IPS DF 4.7 (cell line): ENCODE measurements around the gene PDZRN3.

Source experiments
- DNase-seq: peaks from one replicate; pipeline ENCODE4 v3.0.0-alpha.2; 2013; ENCODE audit warnings: low spot score; ENCODE audit errors: extremely low read depth

PDZRN3 gene

DNA sequence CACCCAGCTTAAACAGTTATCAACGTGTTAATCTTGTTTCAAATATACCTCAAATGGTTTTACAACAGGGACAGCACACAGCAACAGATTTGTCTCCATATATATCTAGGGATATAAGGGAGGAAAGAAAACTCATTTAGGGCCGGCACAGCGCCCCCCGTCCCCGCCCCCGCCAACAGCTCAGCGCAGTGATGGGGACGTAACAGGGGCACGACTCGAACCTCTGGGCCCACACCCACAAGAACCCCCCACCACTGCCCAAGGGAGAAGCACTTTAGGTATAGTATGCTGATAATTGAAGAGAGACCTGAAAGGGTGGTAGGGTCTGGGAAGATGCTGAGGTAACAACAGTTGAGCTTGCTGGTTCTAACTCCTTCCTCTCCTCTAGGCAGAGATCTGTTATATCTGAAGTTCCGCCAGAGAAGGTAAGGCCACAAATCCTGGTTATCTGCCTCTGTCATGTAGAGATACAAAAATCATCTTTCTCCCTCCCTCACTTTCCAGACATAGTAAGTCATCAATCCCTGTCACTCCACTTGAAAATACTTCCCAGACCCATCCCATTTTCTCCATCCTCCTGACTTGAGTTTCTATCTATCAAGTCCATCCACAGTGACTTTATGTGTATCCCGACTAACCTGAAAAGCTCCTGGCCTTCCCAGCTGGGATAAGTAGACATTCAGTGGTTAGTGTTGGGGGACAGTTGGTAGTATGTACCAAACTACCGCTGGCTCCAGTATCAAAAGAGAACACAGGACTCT is 126.9 kb downstream of the PDZRN3 start:
- no peak for DNase-seq

DNA sequence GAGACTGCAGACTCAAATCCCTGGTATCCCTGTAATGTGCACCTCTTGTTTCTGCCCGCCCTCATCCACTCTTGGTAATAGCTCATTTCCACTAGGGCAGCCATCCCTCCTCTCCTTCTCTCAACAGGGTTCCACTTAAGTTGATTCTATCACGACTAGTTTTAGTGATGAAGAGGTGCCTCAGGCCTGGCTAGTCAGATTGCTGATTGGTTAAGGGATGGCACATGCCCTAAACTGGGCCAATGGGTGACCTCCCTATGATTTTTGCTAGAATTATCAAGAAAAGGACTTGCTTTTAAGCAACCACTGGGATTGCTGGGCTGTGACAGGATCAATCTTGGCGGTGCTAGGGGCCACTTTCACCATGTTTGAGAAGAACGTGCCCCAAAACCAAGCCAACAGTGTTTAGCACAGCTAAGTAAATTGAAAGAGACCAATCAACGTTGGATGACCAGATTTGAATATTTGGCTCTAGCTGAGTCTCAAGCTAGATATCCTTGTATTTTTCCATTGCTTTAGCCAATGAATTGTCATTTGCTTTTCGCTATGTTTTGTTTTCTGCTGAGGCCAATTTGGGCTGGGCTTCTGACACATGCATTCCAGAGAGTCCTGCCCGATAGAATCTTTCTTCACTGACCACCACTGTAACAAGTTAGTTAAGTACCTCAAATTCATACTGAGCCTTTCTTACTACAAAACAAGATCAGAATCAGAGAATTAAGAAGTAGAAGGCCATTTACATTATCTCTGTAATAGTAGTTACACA is 131.0 kb downstream of the PDZRN3 start:
- no peak for DNase-seq

DNA sequence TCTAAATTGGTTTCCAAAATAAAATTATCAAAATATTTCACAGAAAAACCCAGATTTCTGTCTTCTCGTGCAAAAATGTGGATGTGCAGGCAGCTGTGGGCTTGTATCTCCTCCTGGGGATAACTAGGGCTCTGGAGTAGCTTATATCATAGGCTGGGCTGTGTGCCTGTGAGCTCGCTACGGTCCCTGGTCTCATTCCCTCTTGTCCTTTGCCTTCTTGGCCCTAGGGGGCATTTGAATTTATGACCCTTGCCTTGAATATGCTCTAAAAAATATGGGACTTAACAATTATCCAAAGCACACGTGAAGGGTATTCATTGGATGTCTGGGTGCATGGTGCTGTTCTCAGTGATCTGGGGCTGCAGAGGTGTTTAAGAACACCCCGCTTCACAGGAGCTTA is 132.6 kb downstream of the PDZRN3 start:
- no peak for DNase-seq

DNA sequence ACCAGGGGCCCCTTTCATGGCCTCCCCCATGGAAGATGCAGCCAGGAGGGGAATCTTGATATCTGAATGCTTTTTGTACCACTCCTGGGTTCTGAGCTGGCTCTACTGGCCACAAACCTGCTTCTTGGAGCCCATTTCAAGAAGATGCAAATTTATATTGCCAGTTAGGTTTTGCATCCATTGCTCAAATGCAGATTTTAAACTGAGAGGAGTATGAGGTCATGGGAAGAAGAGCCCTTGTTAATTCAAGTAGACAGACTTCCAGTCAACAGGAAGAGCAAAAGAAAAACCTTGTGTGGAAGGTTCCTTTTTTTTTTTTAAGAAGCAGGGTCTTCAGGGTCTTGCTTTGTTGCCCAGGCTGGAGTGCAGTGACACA is 133.5 kb downstream of the PDZRN3 start:
- DNase-seq, result no peak

DNA sequence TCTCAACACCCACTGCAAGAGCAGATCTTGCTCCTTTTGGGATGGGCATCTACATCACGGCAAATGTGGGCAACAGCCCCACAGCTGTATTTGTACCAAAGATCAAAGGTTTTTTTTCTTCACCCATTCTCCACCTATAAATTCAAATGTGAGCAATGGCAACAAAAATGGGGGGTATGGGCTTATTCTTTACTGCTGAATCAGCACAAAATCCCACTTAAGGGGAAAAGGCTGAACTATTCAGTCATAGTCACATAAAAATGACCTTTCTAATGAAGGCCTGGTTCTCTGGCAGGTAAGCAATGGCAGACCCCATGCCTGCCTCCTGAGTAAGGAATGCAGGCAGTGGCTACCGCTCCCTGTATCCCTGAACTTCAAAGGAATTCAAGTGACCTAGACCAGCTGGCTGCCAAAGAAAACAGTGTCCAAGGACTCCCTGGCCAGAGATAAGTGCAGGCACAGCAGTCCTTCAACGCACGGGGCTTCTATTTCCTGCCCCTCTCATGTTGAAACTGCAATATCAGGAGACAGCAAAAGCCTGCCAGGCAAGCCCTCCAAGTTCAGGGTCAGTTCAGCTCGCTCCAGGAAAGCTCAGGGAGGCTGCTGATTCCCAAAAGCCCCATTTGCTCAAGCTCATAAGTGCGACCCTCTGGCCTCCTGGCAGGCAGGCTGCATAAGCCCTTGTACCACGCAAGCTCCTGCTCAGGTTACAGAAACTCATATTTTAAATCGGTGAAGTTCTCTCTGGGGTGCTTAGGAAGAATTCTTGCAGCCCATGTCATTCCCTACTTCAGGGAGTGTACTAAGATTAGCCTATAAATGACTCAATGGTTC is 134.1 kb downstream of the PDZRN3 start:
- no peak for DNase-seq

DNA sequence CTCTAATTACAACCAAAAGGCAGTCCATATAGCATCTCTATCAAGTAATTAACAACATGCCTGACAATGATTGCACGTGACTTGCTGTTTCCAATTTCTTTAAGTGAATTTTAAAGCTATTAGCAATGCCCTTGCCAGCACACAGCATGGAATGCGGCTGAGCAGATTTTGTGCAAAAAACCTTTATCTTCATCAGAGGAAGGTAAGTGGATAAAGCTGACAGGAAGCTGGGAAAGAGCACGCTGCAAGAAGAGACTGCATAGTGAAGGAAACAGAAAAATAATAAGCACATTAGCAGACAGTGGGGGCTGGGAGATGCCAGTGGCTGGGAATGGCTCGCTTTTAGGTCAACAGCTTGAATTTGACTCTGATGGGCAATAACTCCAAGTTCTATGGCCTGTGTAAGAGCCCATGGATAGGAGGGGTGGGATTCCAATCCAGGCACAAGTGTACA is 138.8 kb downstream of the PDZRN3 start:
- DNase-seq, result no peak

DNA sequence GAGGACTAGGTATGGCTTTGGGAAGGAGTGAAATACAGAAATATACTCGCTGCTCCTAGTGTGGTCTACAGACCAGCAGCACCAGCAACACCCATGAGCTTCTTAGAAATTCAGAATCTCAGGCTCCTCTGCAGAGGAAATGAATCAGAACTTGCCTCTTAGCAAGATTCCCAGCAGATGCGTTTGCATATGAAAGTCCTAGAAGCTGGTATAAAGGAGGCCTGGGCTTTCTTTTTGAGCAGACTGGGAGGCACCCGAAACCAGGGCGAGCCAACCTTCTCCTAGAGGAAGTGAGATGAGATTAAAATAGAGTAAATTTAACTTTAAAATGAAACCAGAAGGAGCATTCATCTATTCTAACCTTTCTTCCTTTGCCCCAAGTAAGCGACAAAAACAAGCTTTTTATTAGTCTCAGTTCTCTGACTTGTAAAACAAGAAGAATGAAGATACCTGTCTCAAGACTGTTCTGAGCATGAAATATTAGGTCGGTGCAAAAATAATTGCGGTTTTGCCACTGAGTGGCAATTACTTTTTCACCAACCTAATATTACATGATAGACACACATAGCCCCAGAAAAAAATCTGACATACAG is 140.0 kb downstream of the PDZRN3 start:
- peak; percentile 36 for DNase-seq

DNA sequence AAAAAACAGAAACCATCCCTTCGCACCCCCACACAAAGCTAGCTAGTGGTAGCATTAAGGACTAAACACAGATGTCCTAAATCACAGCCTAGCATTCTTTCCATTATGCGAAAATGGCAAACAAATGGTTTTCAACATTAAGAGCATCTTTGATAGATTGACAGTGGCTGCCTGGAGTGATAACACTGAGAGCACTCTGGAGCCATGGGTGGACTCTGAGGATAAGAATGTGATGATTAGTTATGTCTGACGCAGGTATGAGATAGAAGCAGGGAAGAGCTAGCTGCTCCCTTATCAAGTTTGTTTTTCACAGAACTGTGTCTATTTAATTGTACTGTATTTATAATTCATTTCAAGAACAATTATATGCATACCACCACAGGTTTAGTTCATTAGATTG is 142.9 kb downstream of the PDZRN3 start:
- DNase-seq, result no peak

DNA sequence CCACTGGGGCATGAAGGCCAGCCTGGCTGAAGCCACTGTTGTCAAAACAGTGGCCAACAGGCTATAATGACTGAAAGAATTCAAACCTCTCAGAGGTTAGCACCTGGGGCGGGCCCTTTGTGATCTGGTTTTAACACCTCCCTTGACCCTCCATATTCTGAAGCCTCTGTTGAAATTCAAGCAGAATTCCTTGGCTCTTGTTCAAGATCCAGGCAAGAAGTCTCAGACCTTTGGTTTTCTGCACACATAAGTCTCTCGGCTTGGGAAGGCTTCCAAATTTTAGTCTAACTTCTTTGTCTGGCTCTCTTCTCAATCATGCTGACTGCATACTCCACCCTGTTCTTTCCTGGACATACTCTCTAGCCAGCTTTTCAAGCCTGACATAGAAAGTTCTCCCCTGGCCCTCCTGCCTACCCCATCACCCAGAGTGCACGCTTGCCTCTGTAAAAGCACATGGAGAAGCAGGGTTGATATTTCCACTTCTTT is 144.5 kb downstream of the PDZRN3 start:
- DNase-seq, result no peak

DNA sequence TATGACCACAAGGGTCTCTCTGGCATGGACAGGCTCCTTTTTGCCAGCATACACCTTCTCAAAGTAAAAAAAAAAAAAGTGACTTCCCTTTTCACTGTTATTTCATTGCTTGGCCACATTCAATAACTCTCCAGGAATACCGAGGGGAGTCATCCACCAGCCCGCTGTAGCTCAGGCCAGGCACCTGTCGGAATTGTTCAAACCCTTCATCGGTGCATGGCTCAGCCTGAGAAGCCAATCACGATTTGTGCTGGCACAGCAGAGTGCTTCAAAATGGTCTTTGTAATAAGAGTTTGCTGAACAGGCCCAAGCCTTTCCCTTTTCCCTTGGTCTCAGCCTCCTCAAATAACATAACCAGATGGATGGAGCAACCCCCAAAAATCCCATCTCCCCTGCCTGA is 145.4 kb downstream of the PDZRN3 start:
- no peak for DNase-seq

DNA sequence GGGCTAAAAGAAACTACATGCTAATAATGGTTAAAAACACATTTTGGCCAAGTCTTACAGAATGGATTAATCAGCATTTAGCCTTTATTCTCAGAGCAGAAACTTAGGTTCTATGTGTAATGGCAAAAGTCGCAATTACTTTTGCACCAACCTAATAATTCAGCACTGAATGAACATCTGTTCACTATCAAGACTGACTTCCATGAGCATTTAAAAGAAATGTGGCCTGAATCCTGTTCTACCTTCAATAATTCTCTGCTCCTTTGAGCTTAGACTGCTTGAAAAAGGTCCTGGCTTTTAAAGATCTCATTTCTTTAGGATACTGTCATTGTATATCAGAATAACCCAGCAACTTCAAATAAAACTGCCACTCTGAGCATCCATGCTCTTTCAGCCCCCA is 145.9 kb downstream of the PDZRN3 start:
- DNase-seq, result no peak

DNA sequence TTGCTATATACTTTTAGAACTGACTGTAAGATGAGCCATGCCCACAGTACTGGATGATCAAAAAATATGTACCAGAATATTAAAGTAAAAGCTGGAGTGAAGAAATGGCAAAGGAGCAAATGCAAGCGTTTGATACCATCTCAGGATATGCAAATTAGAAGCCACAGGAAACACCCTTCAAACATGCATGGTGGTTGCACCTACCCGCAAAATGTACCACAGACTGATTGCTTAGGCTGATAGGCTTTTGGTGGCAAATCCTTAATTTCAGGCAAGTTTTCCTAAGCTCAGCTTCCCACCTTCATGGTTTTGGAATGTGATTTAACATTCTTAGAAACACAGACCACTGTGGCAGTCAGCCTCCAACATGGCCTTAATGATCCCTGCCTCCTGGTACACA is 149.0 kb downstream of the PDZRN3 start:
- no peak for DNase-seq

DNA sequence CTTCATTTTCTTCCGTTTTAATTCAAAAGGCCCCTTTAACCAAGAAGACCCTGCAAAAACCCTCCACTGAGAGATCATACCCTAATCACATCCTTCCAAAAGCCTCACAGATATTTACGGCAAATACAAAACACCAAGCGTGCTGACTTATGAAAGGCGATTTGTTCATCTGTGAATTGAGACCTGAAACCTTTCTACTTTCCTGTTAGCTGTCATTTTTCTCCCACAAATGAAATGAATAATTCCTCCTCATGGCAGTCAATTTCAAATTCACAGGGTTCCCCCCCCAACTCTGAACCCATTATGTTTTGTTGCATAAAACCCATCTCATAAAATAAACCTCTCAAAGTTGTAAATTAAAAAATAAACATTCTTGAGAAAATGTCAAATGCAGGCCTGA is 149.6 kb downstream of the PDZRN3 start:
- no peak for DNase-seq

DNA sequence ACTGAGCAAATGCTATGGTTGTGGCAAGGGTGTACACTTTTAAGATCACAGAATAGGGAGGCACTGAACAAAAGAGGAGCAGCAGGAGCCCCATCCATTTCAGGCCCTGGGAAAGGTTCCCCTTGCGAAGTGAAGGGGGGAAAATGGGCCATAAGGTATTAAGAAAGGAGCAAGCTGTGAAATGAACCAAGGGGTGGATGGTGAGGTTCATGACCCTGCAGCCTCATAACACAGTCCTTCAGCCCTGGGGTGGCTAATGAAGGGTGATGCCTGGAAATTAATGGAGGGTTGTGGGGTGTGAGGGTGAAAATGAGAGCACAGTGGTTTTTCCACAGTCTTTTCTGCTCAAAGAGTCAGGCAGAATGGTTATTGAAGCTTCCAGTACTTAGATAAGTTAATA is 150.1 kb downstream of the PDZRN3 start:
- DNase-seq, result no peak

DNA sequence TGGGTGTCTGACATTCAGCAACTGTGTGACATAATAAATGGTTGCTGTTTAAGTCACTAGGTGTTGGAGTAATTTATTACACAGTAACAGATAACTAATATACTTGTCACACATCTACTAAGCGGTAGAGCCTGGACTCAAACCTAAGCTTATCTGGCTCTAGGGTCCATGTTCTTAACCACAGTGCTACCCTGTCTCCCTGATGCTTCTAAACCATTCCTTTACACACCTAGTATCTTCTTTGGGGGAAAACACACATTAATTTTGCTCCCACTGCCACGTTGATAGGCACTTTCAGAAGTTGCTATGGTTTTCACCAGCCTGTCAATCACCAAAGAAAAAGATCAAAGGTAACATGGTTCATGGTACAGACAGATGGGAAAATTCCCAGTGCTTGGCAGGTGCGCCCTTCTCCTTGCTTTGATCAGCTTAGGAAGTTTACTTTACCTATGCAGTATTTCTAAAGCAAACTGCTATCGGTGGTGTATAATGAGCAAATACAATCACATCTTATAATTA is 150.8 kb downstream of the PDZRN3 start:
- DNase-seq, result no peak

DNA sequence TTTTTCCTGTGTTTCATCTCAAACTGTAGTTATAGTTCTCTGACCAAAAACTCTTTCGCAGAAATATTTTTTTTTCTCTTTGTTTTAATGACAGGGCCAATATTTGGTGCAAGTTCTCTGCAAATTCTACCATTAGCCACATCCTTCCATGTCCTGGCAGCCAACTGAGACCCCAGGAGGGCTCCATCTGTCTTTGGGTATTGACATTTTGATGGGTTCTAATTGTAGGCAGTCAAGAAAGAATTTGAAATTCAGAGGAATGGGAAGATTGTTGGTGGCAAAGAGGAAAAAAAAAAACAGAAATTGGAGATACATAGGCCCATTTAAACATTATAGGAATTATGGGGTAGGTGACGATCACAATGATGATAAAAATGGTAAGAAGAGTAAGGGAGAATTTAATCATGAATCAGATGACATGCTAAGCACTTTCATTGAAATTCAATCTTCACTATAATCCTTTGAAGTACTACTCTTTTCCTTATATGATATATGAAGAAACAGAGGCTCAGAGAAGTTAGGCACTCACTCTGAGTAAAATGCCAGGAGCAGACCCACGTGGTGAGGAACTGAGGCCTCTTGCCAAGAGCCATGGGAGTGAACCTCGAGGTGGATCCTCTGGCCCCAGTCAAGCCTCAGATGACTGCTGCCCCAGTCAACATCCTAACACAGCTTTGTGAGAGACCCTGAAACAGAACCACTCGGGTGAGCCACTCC is 151.4 kb downstream of the PDZRN3 start:
- no peak for DNase-seq

DNA sequence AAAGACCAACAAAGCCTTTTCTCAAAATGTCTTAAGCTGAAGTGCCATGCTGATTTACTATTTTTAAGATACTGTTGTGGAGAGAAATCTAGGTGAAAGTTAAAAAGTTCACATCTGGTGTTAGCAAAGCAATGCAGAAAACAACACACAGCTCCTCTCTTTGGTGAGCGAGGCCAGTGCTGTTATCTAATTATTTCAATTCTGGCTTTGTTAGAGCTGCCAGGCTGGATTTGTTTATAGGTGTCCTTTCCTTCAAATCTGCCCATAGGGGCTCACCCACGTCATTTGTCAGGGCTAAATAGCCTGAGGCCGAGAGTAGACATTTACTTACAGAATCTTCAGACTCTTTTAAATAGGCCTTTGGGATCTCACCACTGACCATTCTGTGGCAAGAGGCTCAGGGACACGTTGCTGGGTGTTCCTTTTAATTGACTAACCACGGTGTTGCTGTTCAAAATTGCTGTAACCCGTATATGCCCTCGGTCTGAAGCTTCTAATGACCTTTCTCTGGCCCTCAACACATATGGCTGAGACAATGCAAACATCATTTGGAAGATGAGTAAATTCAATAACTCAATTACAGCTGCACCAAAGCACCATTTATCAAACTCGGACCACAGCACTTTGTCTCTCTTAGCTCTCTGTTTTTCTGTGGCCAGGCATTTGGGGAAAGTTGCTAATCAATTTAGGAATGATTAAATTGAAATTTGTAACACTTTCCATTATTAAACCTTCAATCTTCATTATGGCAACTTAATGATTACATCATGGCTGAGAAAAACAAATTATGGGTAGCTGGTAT is 152.6 kb downstream of the PDZRN3 start:
- DNase-seq, result no peak

DNA sequence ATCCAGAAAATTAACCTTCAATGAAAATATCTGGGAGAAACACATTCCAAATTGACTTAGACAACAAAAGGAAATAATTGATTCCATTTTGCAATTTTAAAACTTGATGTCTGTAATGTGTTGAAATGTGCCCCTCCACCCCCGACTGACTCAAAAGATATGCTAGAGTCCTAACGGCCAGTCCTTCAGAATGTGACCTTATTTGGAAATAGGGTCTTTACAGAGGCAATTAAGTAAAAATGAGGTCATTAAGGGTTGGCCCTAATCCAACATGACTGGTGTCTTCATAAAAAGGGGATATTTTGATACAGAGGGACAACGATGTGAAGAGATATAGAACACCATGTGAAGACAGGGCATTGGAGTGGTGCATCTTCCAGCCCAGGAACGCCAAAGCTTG is 153.9 kb downstream of the PDZRN3 start:
- no peak for DNase-seq

DNA sequence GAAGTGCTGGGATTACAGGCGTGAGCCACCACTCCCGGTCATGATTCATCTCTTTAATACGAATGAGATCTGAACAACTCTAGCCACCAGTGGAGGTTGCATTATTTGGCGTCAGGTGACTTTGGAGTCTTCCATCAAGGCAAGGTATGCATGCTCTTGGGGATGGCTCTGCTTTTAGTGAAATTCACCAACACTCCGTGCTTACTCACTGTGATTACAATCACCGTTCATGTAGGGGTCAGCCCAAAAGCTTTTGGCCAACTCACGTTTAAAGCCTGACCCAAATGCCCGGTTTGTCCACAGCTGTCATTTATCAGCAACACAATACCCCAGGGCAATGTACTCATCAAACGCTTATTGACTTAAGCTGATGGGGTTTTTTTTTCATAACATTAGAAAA is 155.4 kb downstream of the PDZRN3 start:
- DNase-seq, result no peak

DNA sequence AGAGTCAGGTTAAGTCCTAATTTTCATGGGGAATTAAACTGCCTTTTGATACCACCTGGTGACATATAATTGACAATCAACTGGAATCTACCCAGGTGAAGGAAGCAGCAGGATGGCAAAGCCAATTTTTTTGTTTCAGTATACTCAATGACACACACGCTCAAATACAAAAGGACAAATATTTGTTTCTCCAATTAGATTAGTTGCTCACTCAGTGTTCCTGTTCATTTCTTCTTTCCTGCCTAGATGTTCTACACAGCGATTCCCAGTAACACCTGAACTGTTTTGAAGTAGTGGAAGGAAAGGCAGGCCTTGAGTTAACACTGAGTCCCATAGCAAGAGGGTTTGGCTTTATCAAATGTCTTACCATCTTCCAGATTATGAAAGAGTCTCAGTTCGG is 157.5 kb downstream of the PDZRN3 start:
- DNase-seq, result no peak
